ENCODE results near the gene LRWD1.

- TF ChIP-seq, protein P1, sequence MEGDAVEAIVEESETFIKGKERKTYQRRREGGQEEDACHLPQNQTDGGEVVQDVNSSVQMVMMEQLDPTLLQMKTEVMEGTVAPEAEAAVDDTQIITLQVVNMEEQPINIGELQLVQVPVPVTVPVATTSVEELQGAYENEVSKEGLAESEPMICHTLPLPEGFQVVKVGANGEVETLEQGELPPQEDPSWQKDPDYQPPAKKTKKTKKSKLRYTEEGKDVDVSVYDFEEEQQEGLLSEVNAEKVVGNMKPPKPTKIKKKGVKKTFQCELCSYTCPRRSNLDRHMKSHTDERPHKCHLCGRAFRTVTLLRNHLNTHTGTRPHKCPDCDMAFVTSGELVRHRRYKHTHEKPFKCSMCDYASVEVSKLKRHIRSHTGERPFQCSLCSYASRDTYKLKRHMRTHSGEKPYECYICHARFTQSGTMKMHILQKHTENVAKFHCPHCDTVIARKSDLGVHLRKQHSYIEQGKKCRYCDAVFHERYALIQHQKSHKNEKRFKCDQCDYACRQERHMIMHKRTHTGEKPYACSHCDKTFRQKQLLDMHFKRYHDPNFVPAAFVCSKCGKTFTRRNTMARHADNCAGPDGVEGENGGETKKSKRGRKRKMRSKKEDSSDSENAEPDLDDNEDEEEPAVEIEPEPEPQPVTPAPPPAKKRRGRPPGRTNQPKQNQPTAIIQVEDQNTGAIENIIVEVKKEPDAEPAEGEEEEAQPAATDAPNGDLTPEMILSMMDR (conservative IDR thresholded peaks at IDR 0.05; ENCODE audit: low read length) = no peak
- no peak for TF ChIP-seq EZH2phosphoT487 (IDR thresholded peaks at IDR 0.05; ENCODE audit: borderline replicate concordance, low read depth, low read length)
Measured at GRCh38 chr7:102469972-102470825, 5.4 kb downstream of the LRWD1 start.
